GM12865 (cell line): ENCODE data around the gene ABCB1.

Experiments
- DNase-seq: peaks from one replicate; pipeline ENCODE4 v3.0.0; 2010; ENCODE audit warnings: low read depth
- H3K4me3 ChIP-seq: 2 replicates; pipeline ENCODE4 v1.5.1; 2011; ENCODE audit warnings: mild to moderate bottlenecking, low read depth, low read length, control low read depth
- TF ChIP-seq, protein P1 (sequence below): IDR thresholded peaks from 2 replicates; pipeline ENCODE4 v1.5.1; 2011; ENCODE audit warnings: low read length, control low read depth, low read depth, inconsistent platforms; ENCODE audit not compliant: insufficient read depth; ENCODE audit errors: missing control alignments

The ABCB1 gene

GRCh38 chr7:87566311-87566900 is 34.3 kb downstream of the ABCB1 start:
- TF ChIP-seq, protein P1, sequence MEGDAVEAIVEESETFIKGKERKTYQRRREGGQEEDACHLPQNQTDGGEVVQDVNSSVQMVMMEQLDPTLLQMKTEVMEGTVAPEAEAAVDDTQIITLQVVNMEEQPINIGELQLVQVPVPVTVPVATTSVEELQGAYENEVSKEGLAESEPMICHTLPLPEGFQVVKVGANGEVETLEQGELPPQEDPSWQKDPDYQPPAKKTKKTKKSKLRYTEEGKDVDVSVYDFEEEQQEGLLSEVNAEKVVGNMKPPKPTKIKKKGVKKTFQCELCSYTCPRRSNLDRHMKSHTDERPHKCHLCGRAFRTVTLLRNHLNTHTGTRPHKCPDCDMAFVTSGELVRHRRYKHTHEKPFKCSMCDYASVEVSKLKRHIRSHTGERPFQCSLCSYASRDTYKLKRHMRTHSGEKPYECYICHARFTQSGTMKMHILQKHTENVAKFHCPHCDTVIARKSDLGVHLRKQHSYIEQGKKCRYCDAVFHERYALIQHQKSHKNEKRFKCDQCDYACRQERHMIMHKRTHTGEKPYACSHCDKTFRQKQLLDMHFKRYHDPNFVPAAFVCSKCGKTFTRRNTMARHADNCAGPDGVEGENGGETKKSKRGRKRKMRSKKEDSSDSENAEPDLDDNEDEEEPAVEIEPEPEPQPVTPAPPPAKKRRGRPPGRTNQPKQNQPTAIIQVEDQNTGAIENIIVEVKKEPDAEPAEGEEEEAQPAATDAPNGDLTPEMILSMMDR: no peak
- no peak overlapping the region for H3K4me3 ChIP-seq
- DNase-seq: no peak

DNA sequence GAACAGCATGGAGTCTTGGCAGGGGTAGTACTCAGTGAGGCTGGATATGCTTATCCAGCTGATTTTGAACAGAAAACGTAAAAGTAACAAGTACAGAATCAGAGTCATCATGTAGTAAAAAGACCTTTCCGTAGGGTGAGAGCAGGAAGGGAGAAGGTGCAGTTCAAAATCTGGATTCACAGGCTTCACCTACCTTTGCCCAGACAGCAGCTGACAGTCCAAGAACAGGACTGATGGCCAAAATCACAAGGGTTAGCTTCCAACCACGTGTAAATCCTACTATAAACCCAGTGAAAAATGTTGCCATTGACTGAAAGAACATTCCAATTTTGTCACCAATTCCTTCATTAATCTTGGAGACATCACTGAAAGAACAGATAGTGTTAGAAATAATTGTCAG is 34.8 kb downstream of the ABCB1 start:
- no peak overlapping the region for H3K4me3 ChIP-seq
- TF ChIP-seq, protein P1: no peak
- DNase-seq: no peak

GRCh38 chr7:87564296-87564963 is 36.3 kb downstream of the ABCB1 start:
- peak; percentile 60 for DNase-seq
- H3K4me3 ChIP-seq: no peak overlapping the region
- TF ChIP-seq, protein P1: peak; percentile 54

- DNase-seq: no peak
- TF ChIP-seq, protein P1: no peak
- no peak overlapping the region for H3K4me3 ChIP-seq
These were observed 39.0 kb downstream of the ABCB1 start for GRCh38 chr7:87561702-87562101.

DNA sequence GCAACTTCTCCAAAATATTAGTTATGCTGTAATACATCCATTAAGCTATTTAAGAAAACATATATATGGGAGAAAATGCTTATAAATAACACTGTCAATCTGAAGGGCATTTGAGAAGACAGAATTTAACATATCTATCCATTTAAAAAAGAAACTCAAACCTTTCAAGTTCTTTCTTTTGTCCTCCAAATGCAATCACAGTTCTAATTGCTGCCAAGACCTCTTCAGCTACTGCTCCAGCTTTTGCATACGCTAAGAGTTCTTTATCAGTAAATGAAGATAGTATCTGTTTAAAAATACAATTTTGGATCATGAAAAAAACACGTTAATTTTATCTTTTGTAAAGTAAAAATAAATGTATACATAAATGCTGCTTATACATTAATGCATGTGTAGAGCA is 39.6 kb downstream of the ABCB1 start:
- DNase-seq: no peak
- TF ChIP-seq, protein P1: no peak
- H3K4me3 ChIP-seq: no peak overlapping the region

GRCh38 chr7:87552351-87552900 is 48.3 kb downstream of the ABCB1 start:
- H3K4me3 ChIP-seq: no peak overlapping the region
- TF ChIP-seq, protein P1: no peak
- DNase-seq: no peak
